ENCODE data around the gene CSTPP1.

- TF ChIP-seq ZNF274 (IDR thresholded peaks at IDR 0.05; ENCODE audit: low read depth, low read length) (no peak), SUZ12 (IDR thresholded peaks at IDR 0.05; ENCODE audit: extremely low read depth, insufficient read depth, insufficient read length) (no peak)
These were observed 42.1 kb upstream of the CSTPP1 start for GRCh38 chr11:46894506-46894905.
